ENCODE results near the gene RNF182.
"Not testable (repeated sequence)": the region's sequence is repeated elsewhere in the genome, so short reads cannot be mapped to it uniquely, and the experiment has no call there.

DNA sequence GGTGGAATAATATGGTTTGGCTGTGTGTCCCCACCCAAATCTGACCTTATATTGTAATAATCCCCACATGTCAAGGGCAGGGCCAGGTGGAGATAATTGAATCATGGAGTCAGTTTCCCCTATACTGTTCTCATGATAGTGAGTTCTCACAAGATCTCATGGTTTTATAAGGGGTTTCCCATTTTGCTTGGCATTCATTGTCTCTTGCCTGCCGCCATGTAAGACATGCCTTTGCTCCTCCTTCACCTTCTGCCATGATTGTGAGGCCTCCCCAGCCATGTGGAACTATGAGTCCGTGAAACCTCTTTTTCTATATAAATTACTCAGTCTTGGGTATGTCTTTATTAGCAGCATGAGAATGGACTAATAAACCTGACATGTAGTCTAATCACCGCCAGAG is 48.7 kb downstream of the RNF182 start:
- TF ChIP-seq, protein P1, sequence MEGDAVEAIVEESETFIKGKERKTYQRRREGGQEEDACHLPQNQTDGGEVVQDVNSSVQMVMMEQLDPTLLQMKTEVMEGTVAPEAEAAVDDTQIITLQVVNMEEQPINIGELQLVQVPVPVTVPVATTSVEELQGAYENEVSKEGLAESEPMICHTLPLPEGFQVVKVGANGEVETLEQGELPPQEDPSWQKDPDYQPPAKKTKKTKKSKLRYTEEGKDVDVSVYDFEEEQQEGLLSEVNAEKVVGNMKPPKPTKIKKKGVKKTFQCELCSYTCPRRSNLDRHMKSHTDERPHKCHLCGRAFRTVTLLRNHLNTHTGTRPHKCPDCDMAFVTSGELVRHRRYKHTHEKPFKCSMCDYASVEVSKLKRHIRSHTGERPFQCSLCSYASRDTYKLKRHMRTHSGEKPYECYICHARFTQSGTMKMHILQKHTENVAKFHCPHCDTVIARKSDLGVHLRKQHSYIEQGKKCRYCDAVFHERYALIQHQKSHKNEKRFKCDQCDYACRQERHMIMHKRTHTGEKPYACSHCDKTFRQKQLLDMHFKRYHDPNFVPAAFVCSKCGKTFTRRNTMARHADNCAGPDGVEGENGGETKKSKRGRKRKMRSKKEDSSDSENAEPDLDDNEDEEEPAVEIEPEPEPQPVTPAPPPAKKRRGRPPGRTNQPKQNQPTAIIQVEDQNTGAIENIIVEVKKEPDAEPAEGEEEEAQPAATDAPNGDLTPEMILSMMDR (conservative IDR thresholded peaks at IDR 0.05): not testable (repeated sequence)
- not testable (repeated sequence) for TF ChIP-seq ZFX (IDR thresholded peaks at IDR 0.05)

All from C4-2B (cell line).